ENCODE results near the gene FNDC3B. TPM values are rescaled to one million over a fixed set of nuclear protein-coding genes. Genes with fewer than 3 reads are reported as not detected.

The FNDC3B gene
- total RNA-seq, 1 donor from 2014 or later = 19.3 TPM

DNA sequence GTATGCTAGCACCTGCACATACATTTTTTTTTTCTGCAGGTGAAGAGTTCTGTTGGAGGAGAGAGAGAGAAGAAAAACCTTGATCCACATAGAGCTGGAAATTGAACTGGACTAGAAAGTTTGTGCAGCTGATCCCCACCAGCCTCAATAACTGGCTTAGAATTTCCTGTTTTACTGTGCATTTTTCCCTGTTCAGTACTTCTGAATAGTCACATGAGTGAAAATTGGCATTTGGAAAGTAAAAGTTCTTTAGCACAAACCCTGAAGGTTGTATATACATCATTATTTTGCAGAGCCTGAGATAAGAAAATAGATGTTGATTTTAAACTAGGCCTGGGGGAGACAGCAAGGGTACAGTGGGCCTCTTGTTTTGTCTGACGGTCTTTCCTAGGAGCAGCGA lies 366.5 kb downstream of the FNDC3B start:
- DNase-seq = no peak

DNA sequence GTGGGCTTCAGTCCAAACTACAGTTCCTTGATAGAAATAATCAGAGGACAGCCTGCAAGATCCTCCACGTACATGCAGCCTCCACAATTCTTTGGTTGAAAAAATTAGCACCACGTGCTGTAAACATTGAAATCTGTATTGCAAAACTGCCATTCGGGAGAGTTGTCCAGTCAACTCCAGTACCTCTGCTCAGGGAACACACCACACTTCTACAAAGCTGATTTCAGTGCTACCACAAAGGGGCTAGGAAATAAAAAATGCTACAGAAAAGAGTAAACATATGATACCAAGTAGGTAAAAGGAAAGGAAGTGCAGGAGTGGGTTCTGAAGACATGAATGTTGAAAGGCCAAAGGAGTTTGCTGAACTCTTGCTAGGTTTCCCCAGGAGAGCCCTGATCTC lies 368.5 kb downstream of the FNDC3B start:
- no peak for DNase-seq

DNA sequence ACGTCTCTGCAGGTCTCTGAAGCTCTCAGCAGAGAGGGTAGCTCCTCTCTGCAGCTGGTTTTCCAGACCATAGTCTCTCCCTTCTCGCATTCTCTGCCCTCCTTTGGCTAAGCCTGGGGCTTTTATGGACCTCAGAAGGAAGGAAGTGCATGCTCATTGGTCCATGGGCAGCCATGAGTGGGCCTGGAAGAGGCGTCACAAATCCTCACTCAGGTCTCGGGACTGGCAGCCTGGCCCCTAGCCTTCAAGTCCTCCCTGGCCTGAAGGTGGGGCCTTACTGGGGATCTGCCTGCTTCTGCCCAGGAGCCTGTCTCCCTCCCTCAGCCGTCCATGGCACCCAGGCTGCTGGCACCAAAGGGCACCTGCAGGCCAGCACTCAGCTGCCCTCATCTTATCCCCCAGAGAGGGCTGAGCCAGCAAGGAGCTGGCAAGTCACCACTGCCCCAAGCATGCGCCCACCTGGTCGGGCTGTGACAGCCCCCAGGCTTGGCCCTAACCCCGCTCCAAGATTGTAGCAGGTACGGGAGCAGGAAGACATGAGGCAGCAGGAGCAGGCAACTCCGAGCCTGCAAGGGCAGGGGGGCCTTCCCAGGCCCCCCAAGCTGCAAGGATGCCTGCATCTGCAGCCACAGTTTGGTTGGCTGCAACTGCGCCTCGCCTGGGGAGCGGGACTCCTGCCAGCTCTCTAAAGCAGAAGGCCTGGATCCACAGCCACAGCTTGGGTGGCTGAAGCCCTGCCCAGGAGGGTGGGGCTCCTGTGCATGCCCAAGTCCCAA lies 371.5 kb downstream of the FNDC3B start:
- no peak for DNase-seq

DNA sequence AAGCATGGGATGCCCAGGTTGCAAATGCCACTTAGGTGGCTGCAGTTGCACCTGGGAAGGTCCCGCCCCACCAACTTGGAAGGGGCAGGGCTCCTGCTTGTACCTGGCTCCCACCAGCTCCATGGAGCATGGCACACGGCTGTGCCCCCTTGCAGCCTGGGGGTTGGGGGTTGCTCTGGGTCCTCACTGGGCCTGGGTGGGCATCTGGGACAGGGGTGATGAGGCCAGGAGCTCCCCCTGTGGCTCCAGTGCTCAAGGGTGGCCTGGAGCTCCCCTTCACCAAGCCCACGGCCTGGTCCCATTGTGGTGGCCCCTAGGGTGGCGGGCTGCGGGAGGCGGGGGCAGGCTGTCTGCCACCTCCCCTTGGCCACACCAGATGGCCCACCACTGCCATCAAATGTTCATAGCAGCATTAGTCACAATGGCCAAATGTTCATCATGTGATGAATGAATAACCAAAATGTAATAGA lies 372.1 kb downstream of the FNDC3B start:
- no peak for DNase-seq

DNA sequence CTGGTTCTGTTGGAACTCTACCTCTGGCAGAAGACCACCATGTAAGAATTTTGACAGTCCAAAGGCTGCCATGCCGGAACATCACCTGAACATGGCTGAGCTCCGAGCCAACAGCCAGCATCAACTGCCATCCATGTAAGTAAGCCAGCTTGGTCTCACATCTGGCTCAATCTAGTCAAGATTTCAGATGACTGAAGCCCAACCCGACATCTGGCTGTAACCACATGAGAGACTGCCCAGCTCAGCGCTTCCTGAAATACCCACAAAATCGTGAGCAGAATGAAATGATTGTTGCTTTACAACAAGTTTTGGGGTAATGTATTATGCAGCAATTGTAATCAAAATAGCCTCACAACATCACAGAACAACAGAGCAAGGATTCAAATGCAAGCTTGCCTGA lies 375.9 kb downstream of the FNDC3B start:
- no peak for DNase-seq

DNA sequence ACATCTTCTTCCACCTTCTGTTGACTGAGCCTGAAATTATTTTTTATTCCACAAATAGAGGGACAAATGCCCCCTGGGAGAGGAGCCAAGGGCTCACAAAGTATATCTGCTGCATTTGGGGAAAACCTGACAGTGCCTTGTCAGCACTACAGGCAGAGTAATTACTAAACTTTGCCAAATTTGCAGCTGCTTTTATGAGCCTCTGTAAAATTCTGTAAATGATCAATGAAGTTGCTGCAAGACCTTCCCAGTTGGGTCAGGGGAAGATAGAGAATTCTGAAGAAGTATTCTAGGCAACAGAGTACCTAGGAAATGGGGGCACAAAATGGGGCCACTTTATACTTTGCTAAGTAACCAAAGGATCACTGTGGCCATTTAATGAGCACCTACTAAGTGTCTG lies 398.3 kb downstream of the FNDC3B start:
- DNase-seq = no peak

DNA sequence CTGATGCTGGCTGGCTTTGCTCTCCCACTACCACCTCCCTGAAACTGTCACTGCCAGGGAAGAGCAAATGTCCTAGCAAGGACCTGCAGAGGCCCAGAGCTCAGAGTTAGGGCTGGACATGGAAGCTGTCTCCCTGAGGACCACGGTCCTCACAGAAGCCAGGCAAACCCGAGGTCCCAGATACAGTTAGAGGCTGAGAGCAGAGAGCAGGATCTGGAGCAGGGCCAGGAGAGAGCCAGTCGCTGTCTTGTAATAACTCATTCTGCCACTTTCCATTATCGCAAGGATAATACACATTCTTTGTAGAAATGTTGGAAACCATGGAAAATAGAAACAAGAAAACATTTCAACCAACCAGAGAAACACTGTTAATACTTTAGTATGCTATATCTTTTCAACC lies 398.8 kb downstream of the FNDC3B start:
- DNase-seq = no peak

DNA sequence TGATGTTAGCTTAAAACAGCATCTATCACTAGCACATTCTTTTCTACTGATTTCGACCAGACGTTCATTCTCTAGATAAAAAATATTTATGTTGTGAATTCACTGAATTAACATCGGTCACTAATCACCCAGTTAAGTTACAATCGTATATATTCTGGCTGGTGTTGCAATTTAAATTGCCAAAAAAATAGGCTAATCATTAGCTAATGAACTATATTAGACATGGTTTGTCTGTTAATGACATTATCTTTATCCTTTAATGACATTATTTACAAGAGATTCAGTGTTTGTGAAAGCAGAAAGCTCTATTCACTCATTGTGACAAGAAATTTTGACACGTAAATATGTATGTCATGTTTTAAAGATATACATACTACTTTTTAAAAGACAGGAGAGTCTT lies 402.2 kb downstream of the FNDC3B start:
- no peak for DNase-seq

DNA sequence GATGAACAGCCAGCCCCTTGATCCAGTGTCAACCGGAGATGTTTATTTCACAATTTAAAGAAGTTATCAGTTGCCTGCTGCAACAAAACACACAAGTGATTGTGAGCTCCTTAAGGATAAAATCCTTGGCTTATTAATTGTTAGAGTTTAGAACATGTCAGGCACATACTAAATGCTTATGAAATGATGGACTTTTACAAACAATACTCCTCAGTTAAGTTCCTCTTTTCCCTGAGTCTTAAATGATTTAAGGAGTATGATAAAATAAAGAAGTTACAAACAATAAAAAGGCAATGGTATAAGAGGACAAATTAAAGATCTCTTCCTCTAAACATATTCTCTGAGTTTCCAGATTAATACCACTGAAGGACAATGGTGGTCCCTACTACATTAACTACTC lies 403.2 kb downstream of the FNDC3B start:
- no peak for DNase-seq

DNA sequence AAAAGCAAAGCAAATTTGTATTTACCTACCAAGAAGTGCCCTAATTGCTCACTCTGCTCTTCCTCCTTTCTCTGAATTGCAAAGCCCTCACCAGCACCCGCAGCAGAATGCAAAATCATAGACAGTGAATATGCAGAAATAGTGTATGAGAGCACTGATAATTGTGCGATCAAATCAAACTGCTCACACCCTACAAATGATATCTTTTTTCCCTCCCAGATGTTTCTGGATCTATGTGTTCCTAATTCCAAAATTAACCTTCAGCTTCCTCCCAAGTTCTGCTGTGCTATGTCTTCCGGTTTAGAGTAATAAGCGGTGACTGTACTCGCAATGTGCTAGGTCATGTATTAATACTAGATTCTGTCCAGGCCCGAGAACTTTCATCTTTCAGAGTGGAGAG lies 405.4 kb downstream of the FNDC3B start:
- no peak for DNase-seq

DNA sequence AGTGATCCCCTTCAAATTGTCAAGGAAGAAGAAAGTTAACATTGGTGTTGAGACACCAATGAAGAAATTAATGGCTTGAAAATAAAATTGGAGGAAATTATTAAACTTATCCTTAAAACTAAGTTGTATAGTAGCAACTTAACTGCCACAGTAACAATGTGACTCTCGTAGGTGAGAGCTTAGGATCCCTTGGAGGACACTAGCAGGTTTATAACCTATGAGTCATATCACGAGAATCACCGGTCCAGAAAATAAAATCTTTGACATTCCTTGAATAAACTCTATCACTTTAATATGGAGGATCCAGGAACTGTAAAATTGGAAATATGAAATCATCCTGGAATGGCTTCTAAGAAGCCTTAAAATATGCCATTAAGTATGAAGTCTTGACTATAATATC lies 406.8 kb downstream of the FNDC3B start:
- DNase-seq = no peak

DNA sequence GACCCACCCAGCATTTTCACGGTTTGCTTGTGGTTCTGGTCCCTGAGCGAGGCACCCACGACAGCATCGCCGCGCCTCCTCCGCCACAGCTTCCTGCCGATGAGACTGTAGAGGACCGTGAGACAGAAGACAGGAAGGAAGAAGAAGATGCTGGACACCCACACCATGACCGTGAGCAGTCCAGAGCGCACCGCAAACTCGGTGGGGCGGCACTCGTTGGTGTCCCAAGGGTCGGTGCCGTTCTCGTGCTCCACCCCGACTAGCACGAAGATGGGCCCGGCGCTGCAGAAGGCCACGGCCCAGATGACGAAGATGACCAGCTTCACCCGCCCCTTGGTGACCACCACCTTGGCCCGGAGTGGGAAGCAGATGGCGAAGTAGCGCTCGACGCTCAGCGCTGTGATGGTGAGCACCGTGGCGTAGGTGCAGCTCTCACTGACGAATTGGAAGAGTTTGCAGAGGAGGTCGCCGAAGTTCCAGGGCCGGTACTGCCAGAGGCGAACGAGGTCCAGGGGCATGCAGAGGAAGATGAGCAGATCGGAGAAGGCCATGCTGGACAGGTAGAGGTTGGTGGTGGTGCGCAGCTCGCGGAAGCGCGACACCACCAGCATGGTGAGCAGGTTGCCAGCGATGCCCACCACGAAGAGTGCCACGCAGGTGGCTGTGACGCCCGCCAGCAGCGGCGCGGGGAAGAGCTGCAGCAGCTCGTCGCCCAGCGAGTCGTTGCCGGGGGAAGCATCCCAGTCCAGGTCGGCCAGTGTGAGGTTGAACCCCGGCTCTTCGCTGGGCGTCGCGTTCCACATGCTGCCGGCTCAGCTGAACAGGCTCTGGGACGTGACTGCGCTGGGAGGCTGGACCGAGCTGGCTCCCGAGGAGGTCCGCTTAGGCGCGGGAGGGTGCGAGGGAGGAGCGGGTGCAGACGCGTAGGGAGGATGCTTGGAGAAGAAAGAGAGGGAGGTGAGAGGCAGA lies 408.5 kb downstream of the FNDC3B start, which contains the start of gene GHSR:
Gene GHSR, minus strand, starts transcription at position 846 of the 969 bp plus-strand sequence. Its CDS starts 43 bp downstream, at position 803.
- DNase-seq = no peak

DNA sequence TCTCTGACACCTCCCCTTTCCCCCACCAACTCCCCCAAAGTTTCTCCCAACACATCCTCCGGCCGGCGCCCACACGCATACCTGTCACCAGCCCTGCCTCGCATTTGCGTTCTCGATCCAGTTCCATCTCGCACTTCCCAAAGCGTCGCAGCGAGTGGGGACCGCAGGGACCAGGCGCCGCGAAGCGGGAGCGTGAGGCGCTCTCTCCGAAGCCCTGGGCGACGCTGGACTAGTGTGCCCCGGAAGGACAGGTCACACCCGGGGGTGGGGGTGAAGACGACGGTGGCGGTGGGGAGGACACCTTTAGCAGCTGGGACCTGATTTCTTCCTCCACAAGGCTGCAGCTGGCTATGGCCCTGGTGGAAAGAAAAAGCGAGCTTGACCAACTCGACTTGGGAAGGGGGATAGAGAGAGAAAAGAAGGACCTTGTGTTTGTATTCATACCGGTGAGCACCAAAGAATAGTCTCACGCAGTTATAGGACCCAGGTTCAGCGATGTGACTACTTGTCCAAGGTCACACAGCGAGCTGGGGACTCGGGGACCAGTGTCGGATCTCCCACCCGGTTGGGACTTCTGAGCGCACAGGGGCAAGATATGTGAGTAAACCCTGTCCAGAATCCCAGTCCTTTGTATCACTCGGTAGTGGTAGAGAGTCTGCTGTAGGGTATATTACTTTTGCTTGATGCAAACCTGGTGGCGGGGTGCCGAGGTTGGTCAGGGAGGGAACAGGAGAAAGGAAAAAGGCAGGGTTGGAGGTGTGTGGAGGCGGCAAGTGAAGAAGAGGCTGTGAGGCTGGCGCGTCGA lies 409.5 kb downstream of the FNDC3B start:
- DNase-seq = no peak

DNA sequence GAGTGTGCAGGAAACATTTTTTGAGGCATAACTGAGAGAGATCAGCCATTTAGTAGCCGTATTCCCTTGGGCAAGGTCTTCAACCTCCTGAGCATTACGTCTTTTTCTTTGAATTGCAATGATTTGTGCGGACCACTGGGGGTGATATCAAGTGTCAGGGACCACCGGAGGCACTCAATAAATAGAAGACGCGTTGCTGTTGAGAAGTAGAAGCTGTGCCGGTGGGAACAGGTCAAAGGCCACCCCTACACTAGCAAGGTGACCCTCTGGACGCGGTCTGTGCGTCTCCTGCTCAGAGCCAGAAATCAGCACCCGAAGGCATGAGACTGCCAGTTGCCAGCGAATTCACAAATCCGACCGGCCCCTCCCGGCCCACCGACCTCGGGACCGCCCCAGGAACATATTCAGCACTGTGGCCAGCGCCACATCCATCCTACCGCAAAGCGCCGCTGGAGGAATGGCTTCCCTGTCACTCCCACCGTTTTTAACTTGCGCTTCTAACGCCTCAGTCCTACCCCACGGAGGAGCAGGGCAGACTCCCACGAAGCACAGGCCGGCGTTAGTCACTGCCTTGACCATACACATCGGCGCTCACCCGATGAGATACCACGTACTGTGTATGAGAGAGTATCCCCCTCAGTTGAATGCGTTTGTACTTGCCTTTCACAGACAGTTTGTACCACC lies 410.2 kb downstream of the FNDC3B start:
- DNase-seq = no peak

Small RNA genes lying within 50 kb of the gene (small RNA-seq; reads per million reads assigned to genes)
- not detected for gene RN7SL141P

Other genes starting within 250 kb of the FNDC3B start
- gene PLD1, start 229.1 kb upstream of the FNDC3B start, total RNA-seq = 6.6 TPM
- not detected for gene TMEM212, start 196.2 kb upstream of the FNDC3B start, total RNA-seq